HG03432 (cell line): ENCODE measurements around the gene COL23A1.

Source experiments
- ATAC-seq: cut with Tn5 transposase; IDR thresholded peaks from one replicate; pipeline ENCODE4 v1.9.1; 2021; ENCODE audit warnings: mild to moderate bottlenecking, moderate library complexity; ENCODE audit not compliant: unreplicated experiment

Gene COL23A1

DNA sequence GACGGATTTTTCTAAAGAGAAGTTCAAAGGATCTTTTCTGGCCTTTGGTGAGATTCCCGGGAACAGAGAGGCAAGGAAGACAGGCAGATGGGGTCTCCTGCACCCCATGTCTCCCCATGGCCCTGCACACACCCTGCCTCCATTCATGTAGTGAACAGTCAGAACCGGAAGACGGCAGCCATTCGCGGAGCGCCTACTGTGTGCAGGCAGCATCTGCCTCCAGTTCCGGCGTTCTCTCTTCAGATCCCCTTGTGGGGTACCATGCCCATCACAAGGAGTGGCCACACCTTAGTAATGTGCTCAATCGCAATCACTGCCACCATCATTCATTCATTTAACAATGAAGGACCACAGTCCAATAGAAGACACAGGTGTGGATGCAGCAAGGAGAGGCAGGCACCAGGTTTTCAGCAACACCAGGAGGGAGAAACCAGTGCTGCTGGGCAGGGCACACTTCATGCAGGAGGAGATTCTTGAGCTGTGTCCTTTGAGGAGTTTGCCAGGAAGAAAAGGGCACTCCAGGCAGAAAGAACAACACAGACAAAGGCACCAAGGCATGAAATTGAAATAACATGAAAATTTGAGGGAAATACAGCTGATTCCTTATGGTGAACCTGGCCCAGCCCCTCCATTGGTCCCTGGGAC is 186.1 kb downstream of the COL23A1 start:
- ATAC-seq: no peak

GRCh38 chr5:178403351-178403750 is 186.8 kb downstream of the COL23A1 start:
- ATAC-seq: no peak

- ATAC-seq: no peak
These were observed 190.5 kb downstream of the COL23A1 start for GRCh38 chr5:178399701-178400095.

DNA sequence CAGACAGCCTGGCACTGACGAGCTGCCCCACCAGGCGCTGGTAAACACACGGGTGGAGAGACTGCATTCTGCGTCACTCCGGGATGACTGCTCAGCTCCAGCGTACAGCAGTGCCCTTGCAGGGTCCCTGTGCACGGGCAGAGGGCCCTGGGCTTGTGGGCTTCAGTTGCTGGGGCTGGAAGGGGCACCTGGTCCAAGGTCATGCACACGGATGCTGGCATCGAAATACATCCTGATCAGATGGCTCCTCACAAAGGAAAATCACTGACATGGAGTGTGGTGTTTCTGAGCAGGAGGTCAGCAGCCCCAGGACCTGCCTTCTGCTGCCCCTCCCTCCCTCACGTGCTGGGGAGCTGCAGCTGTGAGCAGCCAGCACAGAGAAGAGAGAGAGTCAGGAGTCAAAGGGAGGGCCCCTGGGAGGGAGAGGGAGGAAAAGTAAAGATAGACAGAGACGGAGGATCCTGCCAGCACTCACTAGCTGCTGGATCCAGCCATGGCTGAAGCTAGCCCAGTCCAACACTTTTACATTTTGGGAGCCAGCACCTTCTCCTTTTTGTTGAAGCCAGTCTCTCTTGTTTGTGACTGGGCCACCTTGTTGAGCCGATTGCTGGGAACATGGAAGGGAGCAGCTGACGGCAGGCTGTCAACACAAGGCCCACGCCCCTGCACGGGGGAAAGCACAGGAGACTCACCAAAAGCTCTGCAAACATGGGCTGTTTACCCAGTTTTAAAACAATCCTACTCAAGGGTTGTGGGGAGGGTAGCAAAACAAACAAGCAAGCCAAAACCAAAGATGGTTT is 191.1 kb downstream of the COL23A1 start:
- no peak for ATAC-seq

GRCh38 chr5:178396796-178397720 is 193.1 kb downstream of the COL23A1 start:
- ATAC-seq: no peak

DNA sequence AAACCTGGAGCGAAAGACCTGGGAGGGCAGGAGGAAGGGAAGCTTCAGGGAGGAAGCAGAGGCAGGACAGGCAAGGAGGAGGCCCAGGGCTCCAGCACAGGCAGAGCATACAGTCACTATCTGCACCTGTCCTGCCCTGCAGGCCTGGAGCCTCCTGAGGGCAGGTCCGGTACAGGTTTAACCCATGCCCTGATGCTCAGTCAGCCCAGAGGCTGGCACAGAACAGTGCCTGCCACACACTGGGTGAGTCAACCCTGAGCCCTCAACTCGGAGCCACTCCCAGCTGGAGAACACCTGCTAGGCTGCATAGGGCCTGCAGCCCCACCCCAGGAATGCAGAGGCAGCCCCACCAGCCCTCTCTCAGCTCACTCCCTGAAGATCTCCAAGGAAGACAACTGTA is 196.1 kb downstream of the COL23A1 start:
- no peak for ATAC-seq

DNA sequence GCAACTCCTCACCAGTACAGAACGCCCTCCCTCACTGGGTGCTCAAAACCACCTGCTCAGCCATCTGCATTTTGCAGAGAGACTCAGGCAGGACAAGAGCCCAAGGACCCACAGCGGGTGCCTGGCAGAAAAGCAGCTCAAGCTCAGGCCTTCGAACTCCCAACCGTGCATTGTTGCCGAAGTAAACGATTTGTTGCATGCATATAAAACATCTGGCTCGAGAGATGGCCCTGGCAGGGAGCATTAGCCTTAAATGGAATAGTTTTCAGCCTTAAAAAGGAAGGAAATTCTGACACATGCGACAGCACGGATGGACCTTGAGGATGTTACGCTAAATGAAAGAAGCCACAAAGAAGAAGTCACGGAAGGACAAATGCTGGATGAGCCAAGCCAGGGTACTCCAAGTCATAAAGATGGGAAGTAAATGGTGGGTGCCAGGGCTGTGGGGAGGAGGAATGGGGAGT is 197.2 kb downstream of the COL23A1 start:
- ATAC-seq: no peak

DNA sequence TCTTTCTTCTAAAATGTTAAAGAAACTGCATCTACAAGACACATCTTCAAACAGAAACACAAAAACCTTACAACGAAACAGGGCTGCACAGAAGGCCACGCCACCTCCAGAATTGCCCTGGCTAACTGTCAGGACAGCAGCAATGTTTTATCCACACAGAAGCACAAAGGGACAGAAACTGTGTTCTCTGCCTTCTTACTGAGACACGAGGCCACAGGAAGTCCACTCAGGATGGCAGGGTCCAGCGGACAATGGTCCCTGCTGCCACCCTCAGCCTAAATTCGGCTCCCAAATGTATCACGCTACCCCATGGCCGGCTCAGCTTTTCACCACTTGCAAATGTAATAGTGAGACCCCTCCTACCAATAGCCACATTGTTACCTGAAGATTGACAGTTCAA is 197.8 kb downstream of the COL23A1 start:
- ATAC-seq: no peak

- ATAC-seq: no peak
These were observed 198.7 kb downstream of the COL23A1 start for GRCh38 chr5:178391480-178391879.

DNA sequence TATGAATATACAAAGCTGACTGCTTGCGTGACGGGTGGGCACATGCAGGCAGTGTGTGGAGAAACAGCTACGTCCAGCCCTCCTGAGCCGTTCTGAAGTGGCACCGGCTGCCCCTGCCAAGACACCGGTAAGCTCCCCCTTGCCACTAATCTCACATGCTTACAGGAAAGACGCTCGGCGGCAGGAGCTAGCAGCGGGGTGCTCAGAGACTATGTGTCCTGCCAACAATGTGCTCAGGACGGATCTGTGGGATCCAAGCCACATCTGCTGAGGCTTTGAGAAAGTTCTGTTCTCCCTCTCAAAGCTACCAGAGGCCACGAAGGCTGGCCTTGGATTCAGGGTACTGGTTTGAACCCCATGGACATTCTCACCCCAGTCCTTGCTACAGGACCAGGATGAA is 200.4 kb downstream of the COL23A1 start:
- ATAC-seq: no peak

DNA sequence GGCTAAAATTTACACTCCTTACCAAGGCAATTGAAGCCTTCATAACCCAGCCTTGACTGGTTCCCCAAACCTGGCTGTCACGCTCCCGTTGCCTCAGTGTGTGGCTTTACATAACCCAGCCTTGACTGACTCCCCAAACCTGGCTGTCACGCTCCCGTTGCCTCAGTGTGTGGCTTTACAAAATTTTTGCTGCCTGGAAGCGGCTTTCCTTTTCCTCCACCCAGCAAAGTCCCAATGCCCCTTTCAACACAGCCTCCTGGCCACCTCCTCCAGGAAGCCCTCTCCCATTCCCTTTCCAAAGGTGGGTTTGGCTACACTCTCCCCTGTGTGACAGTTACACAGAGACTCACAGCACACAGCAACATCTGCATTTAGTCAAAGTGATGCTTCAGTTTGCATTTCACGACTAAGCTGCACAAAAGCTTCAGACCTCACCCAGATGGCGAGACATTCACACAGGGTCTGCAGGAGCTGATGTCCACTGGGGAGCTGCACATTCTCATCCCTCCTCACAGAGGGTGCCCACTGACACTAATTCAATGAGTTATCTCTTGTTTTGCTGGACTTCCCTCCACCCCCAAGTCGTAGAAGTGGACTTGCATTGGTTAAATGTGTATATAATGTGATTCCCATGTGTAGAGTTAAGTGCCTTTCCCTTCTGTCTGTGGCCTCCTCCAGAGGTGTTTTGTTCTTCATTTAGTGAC is 201.0 kb downstream of the COL23A1 start:
- ATAC-seq: no peak

DNA sequence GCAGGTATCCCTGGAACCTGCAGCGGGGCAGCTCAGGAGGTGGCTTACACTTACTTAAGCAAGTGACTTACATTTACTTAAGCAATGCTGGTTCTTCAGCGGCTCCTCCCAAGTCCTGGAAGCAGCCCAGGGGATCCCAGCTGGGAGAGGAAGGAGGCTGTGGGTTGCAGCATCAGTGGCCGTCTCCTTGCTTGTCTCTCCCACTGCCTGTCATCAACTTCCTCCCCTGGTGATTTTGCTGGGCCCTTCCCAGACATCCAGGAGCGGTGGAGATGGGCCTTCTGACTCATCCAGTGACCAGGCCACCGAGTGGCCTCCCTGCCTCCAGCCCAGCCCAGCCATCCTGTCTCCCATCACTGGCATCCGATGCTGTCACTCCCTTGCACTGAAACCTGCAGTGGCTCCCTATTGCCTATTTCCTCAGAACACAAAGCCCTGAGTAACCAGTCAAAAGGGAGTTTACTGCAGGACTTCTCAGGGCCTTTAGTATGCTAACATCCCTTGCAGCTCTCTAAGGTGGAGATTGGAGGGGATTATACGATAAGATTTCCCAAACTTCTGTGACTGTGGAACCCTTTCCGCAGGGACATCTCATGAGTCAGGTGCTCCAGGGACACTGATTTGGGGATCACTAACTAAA is 201.7 kb downstream of the COL23A1 start:
- no peak for ATAC-seq

- ATAC-seq: no peak
These were observed 202.4 kb downstream of the COL23A1 start for GRCh38 chr5:178387856-178388190.

DNA sequence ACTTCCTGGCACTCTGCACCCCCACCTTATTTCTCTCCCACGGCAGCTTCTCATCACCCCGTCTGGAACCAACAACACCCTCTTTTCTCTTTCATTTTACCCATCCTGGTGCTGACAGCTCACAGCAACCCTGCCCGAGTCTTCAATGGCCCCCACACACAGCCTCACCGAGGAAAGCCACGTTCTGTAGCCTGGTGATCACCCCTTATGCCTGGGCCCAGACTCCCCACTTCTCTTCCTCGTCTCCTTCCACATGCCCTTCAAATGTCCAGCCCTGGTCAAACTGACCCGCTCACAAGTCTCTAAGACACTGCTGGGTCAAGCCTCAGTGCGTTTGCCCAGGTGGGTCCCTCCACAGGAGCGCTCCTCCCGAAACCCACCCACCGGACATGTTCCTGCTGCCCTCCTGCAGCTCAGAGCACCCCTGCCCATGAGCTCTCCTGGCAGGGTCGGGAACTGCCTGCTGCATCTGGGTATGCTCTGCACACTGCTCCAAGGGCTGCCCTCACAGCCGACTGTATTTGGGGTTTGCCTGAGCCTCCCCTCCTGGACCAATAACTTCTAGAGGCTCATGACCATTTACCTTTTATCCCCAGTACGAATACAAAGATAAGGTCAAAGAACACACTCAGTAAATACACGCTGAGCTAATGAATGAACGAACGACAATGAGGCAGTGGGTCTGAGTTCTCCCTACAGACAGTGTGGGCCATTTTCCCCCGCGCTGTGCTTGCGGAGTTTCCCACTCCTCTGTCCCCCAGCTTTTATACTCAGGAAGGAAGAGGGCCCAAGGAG is 202.9 kb downstream of the COL23A1 start:
- ATAC-seq: no peak

DNA sequence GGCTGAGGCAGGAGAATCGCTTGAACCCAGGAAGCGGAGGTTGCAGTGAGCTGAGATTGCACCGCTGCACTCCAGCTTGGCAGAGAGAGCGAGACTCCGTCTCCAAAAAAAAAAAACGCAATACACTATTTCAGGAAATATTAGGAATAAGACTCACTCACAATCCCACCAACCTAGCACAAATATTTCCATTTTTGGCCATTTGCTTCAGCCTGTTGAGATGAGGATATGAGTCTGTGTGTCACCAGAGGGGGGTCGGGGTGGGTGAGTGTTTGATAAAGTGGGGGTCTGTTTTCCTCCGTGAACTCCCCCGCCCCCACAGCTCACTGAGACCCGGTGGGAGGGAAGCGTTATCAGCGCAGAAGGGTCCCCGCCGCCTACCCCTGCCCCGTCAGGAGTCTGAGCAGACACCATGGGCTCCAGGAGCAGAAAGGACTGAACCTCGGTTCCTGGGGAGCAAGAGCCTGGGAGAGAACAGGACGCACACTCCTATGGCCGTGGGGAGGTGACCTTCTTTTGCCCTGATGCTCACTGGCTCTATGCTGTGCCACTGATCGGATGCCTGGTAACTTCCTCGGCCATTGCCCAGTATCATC is 203.8 kb downstream of the COL23A1 start:
- ATAC-seq: no peak

DNA sequence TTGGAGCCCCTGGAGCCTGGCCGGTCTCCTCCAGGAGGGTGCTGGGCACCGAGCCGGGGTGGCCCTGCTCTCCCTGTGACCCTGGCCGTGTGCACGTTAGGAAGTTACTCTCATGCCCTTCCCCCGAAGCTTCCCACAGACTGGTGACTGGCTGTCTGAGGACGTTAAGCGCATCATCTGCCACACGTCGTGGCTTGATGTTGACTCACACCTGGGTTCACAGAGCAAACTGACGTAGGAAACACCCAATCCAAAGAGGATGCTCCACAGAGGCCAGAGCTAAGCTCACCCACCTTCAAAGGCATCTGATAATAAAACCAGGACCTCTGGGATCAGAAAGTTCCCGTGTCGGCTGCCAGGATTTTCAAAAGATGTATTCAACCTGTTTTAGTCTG is 204.7 kb downstream of the COL23A1 start:
- ATAC-seq: no peak

GRCh38 chr5:178384816-178385495 is 205.2 kb downstream of the COL23A1 start:
- ATAC-seq: no peak

DNA sequence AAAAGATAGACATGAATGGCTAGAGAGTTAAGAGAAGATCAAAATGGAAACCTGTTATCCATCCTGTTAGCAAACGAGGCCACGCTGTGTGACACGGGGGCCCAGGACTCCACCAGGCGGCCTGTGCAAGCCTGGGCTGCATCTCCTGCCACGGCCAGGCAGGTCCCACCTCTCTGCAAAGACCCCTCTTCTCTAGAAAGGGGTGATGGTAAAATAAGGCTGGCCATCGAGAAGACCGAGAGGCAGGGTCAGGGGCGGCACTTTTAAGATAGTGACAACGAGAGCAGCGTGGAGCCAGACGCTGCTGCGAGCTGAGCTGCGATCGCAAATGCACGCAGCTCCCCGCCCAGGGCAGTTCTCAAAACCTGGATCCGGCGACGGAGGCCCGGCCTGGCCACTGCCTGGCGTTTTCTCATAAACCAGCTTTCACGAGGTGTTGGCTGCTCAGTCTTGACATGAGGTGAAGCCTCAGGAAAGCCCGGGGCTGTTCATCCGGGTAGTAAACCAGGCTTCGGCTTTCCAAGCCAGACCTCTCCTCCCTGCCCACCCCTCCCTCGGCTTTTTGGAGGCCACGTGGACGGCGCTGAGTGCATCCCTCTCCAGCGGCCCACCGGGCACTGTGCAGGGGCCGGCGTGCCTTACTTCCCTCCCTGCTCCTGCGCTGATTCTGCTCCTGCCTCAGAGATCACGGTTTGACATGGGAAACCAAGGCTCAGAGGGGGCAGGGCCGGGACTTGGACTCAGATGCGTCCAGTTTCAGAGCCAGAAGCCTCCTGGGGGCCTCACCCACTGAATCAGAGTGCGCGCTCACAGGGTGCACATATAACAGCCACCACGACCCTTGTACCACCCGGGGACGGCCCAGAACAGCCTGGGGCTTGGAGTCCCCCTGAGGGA is 206.0 kb downstream of the COL23A1 start:
- ATAC-seq: no peak
